Measurements from ENCODE around the gene URM1.
"Not testable (repeated sequence)": the region's sequence is repeated elsewhere in the genome, so short reads cannot be mapped to it uniquely, and the experiment has no call there.

The URM1 gene

DNA sequence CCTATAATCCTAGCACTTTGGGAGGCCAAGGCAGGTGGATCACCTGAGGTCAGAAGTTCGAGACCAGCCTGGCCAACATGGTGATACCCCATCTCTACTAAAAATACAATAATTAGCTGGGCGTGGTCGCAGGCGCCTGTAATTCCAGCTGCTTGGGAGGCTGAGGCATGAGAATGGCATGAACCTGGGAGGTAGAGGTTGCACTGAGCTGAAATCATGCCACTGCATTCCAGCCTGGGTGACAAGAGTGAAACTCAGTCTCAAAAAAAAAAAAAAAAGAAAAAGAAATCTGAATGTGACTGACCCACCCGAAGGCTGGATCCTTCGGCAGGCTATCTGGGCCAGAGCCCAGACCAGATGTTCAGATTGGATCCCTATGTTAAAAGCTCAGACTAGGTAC, 52.2 kb downstream of the URM1 start:
- DNase-seq, result not testable (repeated sequence)

DNA sequence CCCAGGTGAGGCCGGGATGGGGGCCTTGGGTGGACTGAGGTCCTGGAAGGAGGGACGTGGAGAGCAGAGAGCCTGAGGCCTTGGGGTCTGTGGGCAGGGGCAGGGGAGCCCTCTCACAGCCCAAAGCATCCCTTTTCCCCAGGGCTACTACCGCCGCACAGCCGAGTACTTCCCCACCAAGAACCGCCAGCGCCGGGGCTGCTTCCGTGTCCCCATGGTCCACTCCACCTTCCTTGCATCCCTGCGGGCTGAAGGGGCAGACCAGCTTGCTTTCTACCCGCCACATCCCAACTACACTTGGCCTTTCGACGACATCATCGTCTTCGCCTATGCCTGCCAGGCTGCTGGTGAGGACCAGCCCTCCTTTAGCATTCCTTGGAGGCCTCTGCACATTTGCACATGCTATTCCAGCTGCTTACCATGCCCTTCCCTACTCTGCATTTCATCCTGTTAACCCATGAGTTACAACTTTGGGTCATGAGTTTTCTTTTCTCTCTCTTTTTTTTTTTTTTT, 53.1 kb downstream of the URM1 start:
- DNase-seq, result no peak

- no peak for DNase-seq
Observed at GRCh38 chr9:128428644-128429512, 57.7 kb downstream of the URM1 start.

DNA sequence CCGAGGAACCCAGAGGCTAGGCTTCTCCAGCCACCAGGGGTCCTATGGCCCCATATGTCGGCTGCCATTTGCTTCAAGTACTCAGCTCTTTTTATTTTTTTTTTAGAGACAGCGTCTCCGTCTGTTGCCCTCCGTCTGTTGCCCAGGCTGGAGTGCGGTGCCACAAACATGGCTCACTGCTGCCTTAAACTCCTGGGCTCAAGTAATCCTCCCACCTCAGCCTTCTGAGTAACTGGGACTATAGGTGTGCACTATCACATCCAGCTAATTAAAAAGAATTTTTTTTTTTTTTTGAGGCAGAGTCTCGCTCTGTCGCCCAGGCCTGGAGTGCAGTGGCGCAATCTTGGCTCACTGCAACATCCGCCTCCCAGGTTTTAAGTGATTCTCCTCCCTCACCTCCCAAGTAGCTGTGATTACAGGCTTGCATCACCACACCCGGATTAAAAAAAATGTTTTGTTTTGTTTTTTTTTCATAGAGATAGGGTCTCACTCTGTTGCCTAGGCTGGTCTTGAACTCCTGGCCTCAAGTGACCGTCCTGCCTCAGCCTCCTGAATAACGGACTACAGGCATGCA, 58.4 kb downstream of the URM1 start:
- DNase-seq, result no peak

DNA sequence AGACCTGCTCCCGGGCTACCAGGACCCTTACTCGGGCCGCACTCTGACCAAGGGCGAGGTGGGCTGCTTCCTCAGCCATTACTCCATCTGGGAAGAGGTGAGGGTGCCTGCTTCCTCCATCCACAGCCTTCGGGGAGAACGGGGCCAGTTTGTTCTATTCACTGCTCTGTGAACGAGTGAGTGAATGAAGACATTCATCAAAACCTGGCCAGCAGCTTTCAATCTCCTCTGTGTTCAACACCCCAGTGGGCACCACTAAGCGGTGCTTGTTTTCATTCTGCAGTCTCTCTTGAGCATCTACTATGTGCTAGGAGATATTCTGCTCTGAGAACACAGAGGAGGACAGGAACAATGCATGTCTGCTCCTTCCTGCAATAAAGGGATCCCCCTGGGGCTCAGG, 60.0 kb downstream of the URM1 start:
- peak in 5 of 56 donors; percentile 10 to 23 (median 14) for DNase-seq

DNA sequence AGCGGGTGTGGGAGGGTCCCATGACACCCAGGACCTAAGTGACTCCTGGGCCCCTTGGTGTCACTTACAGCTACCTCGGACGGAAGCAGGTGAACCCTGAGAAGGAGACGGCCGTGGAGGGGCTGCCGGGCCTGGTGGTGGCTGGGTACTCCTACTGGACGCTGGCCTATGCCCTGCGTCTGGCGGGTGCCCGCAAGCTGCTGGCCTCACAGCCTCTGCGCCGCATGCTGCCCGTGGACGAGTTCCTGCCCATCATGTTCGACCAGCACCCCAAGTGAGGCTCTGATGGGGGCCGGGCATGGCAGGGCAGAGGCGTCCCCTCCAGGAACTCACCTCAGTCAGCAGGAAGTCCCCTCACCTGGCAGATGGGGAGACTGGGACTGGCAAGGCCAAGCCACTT, 63.2 kb downstream of the URM1 start:
- no peak for DNase-seq

DNA sequence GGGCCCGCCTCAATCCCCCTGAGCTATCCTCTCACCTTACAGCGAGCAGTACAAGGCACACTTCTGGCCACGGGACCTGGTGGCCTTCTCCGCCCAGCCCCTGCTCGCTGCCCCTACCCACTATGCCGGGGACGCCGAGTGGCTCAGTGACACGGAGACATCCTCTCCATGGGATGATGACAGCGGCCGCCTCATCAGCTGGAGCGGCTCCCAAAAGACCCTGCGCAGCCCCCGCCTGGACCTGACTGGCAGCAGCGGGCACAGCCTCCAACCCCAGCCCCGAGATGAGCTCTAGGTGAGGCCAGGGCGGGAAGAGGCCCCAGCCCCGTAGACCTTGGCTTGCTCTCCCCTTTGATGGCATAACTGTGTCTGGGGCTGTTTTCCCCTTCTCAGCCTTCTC, 64.4 kb downstream of the URM1 start:
- DNase-seq, result no peak

- peak in 52 of 56 donors; percentile 17 to 84 (median 57) for DNase-seq
Observed at GRCh38 chr9:128438343-128439109, 67.4 kb downstream of the URM1 start.

DNA sequence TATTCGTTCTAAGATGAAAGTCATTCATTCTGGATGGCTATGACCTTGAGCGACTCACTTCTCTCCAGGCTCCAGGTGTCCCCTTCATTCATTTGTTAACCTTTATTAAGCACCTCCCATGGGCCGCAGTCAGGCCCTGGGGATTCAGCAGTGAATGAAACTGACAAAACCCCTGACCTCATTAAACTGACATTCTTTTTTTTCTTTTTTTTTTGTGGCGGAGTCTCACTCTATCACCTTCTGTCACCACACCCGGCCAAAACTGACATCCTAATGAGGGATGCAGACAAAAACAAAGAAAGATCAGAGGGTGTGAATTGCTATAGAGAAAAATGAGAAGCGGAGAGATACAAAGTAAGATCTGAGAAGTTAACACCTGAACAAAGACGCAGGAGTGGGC, 68.1 kb downstream of the URM1 start:
- DNase-seq, result no peak

Measured in amygdala (tissue), 56 donors.